ENCODE measurements around the gene PTS.

The PTS gene

DNA sequence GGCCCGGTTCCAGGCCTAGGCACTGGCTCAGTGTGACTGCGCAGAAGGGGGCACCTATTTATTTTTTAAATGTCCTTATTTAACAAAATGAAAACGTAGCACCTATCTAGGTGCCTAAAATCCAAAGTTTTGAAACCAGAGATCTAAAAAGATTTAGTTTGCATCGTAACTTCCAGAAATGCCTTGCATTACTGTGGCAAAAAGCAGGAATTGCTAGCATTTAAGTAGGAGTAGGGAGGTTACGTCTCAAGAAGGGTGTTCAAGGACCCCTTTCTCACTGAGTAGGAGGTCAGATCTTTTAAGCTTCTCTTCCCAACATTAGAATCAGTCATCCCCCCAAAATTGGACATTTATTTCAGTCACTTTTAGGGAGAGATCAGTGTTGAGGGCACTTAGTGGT is 42.2 kb downstream of the PTS start:
- no peak for DNase-seq

DNA sequence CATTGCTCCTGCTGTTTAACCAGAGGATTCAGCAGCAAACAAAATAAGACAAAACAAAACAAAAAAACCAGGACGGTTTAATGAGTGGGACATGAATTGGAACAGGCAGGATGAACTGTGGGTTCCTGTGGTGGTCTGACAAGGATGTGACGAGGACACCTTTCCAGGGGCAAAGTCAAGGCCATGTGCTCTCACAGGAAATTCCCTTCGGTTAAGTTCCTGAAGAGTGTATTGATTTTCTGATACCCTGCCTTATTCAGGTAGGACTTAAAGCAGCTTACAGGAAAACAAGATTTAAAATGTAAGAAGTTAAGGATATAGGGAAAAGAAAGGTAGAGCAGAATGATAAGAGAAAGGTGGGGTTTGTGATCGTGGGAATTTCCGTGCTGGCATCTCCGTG is 42.9 kb downstream of the PTS start:
- DNase-seq: no peak

DNA sequence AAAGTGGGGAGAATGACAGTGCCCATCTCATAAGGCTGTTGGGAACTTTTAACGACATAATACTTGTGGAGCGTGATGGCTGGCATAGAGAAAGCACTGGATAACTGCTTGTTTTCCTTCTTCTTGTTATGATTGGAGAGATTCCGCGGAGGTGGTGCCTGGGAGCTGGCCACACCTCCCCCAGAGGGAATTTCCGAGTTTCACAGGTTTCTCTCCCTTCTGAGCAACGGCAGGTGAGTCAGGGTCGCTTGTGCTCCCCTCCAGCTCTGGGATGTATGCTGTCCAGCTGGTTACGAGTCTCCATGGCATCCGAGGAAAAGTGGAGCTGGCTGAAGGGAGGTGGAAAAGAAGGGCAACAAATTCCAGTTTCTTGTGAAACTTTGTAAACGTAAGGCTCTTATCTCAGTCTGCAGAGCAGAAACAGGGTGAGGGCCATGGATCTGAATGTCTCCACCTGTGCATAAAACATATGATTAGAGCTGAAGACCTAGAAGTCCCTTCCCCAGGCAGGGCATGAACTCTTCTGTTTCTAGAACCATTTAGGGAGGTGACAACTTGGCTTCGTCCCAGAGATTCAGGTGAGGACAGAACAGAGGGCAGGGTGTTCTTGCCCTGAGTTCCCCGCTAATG is 44.4 kb downstream of the PTS start:
- no peak for DNase-seq

DNA sequence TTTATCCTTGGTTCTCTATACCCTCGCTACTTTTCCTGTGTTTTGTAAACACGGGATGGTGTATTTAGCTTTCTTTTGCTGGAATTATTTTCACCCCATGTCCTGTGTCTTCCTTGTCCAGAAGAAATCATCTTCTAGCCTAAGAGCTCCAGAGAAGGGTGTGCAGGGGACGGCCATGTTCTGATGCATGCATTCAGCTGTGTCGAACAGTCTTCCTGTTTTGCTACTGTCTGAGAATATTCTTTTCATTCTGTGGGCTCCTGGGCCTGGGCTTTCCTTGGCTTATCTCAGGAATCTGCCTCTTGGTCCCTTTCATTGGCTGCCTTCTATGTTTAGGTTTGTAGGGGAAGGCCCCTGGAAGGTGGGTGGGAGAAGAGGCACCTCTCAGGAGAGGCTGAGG is 45.0 kb downstream of the PTS start:
- no peak for DNase-seq

DNA sequence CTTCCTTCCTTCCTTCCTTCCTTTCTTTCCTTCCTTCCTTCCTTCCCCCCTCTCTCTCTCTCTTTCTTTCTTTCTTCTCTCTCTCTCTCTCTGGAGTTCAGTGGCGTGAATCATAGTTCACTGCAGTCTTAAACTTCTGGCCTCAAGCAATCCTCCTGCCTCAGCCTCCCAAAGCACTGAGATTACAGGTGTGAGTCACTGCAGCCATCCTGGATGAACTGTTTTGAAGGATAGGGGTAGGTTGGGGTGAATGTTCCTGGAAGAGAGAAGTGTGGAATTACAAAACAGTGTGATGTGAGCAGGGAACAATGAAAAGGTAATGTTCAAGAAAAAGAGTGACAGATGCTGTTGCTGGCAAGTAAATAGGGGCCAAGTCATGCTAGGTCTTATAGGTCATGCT is 46.8 kb downstream of the PTS start:
- no peak for DNase-seq

DNA sequence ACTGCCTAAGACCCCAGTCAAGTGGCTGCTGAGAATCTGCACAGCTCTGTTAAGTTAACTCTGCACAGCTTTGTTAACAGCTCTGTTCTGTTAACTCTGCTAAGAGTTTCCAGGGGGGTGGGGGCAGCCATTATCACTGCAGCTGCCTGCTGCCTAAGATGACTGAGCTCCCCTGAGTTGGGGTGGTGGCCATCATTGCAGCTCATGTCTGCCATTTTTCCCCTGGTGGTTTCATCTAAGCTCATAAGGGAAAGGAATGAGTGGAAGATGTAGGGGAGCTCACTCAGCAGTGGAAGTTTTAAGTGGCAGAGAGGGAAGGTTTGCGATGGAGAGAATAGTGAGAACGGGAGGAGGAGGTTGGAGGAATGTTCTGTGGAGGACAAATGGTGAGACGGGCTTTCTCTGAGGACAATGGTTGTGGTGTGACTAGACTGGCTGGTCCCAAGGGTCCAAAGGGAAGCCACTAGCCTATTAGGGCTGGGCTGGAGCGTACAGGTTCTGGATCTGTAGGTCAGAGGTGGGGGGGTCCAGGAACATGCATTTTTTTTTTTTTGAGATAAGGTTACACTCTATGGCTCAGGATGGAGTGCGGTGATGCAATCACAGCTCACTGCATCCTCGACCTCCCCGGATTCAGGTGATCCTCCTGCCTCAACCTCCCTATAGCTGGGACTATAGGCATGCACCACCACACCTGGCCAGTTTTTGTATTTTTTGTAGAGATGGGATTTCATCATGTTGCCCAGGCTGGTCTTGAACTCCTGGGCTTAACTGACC is 48.0 kb downstream of the PTS start:
- DNase-seq: no peak

DNA sequence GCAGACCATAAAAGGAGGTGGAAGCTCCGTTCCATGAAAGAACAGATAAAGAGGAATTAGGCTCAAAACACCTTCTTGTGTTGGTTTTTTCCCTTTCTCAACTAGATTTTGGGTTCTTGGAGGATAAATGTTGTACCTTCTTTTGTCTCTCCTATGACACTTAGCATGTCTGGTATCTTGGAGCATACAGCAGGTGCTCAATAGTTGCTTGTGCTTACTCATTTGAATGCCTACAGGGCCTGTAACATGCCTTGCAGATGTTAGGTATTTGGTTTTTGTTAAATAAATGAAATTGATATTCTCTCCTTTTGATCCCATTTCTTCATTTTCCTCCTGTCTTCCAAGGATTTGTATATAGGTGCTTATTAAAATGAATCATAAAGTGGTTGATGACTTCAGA is 50.8 kb downstream of the PTS start:
- no peak for DNase-seq

DNA sequence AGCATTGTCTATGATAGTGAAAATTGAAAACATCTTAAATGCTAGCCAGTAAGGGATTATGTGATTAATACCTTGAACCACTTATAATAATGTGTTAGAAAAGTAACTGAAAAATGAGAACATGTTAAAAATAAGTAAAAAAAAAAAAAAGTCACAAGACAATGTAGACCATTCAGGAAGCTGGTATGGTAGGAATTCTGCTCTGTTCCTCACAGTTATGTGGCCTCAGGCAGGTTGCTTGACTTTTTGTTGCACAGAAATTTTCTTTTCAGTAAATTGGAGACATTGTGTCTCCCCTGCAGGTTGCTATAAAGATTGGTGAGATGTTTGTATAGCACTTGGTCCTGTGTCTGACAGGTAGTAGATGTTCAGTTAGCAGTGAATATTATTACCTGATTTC is 51.7 kb downstream of the PTS start:
- no peak for DNase-seq

DNA sequence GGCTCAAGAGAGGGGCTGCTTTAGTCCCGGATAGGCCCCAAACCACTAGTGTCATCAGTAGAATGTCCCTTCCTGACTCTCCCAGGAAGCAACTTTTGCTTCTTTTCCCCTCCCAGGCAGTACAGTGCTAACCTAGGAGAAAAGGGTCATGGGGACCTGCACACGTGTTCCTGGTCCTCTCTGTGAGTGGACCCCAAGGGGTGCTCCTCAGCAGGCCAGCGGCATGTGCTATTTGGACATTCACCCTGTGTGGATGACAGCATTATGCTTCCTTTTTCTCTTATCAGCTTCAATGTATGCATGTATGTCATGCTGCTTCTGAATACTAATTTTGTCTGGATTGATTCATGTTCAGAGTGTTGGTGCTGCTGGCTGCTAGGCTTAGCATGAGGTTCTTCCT is 52.6 kb downstream of the PTS start:
- no peak for DNase-seq

DNA sequence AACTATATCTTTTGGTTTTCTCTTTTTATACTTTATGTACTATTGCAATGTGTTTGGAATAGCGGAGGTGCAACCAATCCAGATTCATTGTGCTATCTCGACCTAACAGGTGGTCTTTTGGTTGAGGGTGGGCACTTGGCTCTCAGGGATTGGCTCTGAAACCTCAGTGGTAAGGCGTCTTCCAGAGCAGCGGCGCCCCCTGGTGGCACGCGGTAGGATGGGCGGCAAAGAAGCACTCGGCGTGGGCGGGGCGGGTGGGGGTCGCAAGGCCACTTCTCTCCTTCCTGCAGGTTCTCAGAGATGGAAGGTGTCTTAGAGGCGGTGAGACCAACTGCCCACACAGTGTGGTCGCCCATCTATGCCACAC is 53.7 kb downstream of the PTS start:
- DNase-seq: peak; percentile 56 to 62

DNA sequence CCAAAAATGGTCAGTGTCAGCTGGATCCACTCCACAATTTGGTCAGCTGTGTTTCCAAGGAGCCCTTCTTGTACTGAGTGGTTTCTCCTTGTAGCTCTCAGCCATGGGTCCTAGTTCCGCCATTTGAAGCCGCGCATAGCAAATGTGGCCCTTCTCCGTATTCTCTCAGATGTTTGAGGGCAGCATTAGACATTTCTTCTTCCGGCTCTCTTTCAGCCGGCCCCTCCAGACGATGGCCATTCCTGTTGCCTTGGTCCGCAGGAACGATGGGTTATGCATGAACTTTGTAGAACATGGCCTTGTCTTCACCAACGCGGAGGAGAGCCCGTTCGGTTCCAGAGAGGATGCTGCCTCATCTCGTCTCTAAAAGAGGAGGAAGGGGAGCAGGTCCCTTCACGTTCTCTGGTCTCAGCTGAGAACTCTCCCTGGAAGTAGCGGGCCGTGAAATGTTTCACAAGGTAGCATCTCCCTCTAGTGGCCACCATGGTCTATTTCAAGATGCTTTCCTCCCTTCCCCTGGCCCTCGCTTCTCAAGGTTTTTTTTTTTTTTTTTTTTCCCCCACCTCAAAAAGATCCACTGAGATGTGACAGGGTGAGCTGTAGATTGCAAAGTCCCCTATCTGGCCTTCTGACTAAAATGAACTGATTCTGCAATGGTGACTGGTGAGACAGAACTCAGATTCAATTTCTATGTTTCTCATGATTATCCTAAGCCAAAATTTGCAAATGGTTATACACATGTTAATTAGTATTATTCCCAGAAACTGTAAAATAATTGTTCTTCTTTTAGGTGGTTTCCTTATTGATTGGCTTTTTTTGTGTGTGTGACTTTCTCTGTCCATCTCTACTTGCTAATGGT is 54.3 kb downstream of the PTS start:
- DNase-seq: peak; percentile 90 to 91

DNA sequence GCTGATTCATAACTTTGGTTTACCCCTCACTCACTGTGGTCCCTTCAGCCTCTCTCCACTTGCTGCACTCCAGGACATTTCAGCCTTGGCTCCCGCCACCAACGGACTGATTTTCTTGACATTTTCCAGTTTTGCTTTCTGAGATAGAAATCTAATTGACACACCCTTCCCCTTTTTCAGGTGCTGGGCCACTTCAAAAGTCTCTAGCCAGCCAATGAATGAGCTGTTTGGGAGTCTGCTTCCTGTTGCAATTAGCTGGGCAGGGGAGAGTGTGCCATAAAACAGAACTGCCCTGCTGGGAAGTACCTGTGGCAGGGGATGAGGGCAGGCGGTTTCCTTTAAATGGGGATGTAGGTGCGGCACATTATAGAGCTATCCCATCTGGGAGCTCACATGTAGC is 55.5 kb downstream of the PTS start:
- DNase-seq: no peak

All from Kasumi-1 (cell line).